NCI-H748 treated with DMSO at 0.1 percent for 48 hours (cell line): ENCODE data around the gene DGKB.

ENCODE experiments used
- DNase-seq: peaks from one replicate; lab custom pipeline; 2025; lab: John Stamatoyannopoulos, UW

The DGKB gene

GRCh38 chr7:14207138-14207537 is 695.4 kb downstream of the DGKB start:
- no peak for DNase-seq

GRCh38 chr7:14206121-14206520 is 696.4 kb downstream of the DGKB start:
- DNase-seq = no peak

- no peak for DNase-seq
These were observed 701.2 kb downstream of the DGKB start for GRCh38 chr7:14201353-14201752.

- no peak for DNase-seq
These were observed 703.2 kb downstream of the DGKB start for GRCh38 chr7:14199336-14199735.

DNA sequence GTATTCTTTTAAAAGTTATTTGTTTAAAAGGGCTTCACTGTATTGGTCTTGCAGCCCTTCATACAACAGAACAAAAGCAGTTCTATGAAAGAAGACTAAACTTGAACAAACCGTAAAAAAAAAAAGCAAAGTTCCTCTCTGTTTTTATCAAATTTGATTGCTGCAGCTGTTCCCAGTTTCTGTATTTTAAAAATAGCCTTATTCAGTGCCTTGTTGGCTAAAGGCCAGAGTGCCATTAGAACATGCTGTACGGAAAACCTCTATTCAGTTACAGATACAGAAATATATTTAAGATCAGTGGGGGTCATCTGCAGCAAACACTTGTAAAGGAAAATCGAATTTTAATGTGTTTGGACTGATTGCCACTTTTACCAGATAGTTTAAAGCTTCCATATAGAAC is 705.3 kb downstream of the DGKB start:
- peak; percentile 82 for DNase-seq

DNA sequence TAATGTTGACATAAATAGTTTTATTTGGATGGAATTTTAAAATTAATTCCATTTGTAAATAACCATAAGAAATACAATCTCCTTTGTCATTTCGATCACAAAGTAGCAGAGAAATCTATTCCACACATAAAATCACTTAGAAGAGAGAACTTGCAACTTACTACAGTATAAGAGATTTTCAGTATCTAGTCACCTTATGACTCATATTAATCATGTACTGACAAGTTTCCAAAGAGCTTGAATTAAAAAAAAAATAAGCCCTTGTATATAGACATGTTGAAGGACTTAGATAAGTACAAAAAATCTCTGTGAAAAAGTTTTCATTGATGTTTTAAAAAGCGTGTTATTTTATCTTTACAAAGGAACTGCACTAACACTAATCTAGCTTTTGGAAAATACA is 706.0 kb downstream of the DGKB start:
- DNase-seq = no peak

DNA sequence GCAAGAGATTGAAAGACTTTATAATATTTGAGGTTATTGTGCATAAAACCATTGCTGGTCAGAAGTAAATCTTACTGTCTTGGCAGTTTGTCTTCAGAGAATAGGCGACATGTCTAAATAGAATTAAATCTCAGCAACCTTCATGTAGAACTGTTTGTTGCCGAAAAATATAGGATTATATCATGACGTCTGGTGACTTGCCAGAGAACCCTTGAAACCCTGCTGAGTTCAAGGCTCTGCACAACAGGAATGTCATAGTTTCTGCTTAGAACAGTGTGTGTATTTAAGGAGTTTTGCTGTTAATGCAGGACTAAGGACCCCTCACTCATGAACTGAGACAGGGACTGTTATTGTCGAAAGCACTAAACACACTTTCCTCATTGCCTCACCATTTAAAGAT is 706.7 kb downstream of the DGKB start:
- DNase-seq = no peak

- no peak for DNase-seq
These were observed 707.5 kb downstream of the DGKB start for GRCh38 chr7:14195079-14195478.

- no peak for DNase-seq
These were observed 710.9 kb downstream of the DGKB start for GRCh38 chr7:14191686-14192098.

- DNase-seq = no peak
These were observed 718.2 kb downstream of the DGKB start for GRCh38 chr7:14184292-14184864.

DNA sequence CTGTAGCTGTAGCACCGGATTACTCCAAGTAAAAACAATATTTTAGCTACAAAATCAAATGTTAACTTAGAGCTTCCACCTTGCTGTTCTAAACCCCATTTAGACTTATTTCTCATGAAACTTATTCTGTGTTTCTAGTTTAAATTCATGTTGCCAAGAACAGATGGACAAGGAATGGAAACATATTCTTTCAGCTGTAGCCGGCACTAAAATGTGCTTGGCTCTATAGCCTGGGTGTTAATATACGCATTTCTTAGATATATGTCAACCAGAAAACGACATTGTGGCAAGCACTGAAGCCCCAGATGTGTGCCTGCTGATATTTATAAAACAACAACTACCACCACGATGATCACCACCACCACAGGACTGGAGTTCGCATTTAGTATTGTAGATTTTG is 722.8 kb downstream of the DGKB start:
- no peak for DNase-seq

- DNase-seq = no peak
These were observed 724.7 kb downstream of the DGKB start for GRCh38 chr7:14177876-14178275.

GRCh38 chr7:14170872-14171271 is 731.7 kb downstream of the DGKB start:
- no peak for DNase-seq

GRCh38 chr7:14158111-14158510 is 744.4 kb downstream of the DGKB start:
- DNase-seq = no peak

DNA sequence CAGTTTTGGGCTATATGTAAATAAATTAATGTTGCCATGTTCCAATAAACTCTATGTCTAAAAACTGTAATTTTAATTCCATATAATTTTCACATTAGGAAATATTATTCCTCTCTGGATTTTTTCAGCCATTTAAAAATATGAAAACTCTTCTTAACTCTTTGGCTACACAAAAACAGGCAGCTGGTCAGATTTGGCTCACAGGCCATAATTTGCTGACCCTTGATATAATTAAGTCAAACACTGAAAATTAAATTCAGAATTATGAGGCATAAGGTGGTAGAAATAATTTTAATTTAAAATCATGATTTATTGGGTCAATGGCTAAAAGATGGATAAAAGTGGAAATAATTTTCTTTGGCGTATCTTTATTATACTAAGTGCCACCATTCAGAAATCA is 746.1 kb downstream of the DGKB start:
- no peak for DNase-seq

DNA sequence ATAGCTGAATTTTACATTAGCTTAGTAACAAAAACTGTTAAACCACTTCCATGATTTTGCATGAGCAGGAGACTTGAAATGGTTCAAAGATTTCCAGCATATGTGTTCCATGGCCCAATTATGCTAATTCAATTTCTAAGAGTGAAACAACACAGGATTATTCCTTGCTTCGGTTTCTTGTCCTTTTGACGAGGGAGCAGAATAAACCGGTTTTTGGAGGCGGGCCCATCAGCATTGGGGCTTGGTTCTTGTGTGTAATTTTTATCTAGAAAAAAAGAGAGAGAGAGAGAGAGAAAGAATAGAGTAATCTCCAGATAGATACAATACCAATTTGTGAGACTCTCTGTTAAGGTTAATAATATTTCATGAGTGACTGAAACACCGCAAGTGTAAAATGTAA is 753.6 kb downstream of the DGKB start:
- no peak for DNase-seq

- DNase-seq = no peak
These were observed 755.0 kb downstream of the DGKB start for GRCh38 chr7:14147532-14147931.

GRCh38 chr7:14144538-14144937 is 758.0 kb downstream of the DGKB start:
- no peak for DNase-seq

GRCh38 chr7:14144109-14144508 is 758.4 kb downstream of the DGKB start:
- DNase-seq = no peak

- DNase-seq = no peak
These were observed 764.9 kb downstream of the DGKB start for GRCh38 chr7:14137676-14138075.

GRCh38 chr7:14133752-14134151 is 768.8 kb downstream of the DGKB start:
- no peak for DNase-seq

GRCh38 chr7:14125998-14126397 is 776.6 kb downstream of the DGKB start:
- no peak for DNase-seq

GRCh38 chr7:14124716-14125115 is 777.8 kb downstream of the DGKB start:
- no peak for DNase-seq

DNA sequence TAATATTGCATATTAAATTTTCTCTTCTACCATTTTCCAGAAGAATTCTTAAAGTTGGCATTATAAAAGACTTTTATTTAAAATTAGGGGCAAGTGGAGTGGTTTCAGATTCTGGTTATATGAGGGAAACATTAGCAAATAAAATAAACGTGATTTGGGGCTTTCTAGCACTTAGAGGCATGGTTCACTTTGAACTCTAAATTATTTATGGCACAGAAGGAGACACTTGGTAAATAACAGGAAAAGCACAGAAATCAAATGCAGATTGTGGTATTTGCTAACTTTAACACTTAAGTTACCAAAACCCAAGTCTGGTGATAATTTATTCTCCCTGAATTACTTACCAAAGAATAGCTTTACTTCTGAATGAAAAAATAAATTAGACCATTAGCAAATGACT is 778.6 kb downstream of the DGKB start:
- no peak for DNase-seq

DNA sequence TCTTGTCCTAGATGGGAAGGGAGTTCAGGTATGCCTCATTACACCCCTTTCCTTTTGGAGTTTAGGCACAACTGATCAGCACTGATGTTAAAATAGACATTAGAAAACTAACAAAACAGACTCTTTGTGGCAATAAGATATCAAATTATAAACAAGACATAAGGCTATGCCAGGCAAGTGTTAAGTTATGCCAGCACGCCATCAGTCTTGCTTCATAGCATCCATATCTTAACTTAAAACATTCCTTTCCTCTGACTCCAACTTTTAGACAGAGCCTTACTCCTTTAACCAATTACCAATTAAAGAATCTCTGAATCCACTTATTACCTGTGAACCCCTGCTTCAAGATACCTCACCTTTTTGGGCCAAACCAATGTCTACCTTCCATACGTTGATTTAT is 786.9 kb downstream of the DGKB start:
- DNase-seq = no peak
